Measurements from ENCODE around the gene PGD. TPM values are rescaled to one million over a fixed set of nuclear protein-coding genes. Genes with fewer than 3 reads are reported as not detected.
A peak's percentile ranks its signal among the peaks of the same experiment; 100 is the strongest.

PGD gene
- total RNA-seq, 1 experiment from 2014 or later: 142 TPM

GRCh38 chr1:10399444-10399941 lies 629 bp downstream of the PGD start:
- Mint-ChIP-seq H3K27ac (ENCODE audit: unreplicated experiment) (peak overlapping the region; percentile 63), H3K4me3 (ENCODE audit: low read depth, unreplicated experiment) (peak overlapping the region; percentile 80)
- DNase-seq: no peak

GRCh38 chr1:10400013-10400412 lies 1.1 kb downstream of the PGD start:
- H3K4me1 Mint-ChIP-seq (ENCODE audit: low read depth, unreplicated experiment): no peaks in the 10 kb centered on the region
- CTCF ChIA-PET: interaction anchor here (1.9 kb wide), 1 partner anchor 13 kb away, joined by 6 read pairs; no protein-coding TSS in a partner anchor
- no peak for DNase-seq
- H3K4me3 Mint-ChIP-seq (ENCODE audit: low read depth, unreplicated experiment): peak overlapping the region; percentile 80
- peak overlapping the region; percentile 63 for H3K27ac Mint-ChIP-seq (ENCODE audit: unreplicated experiment)
- no TSS peak for BruUV-seq (replicated peaks)
- intact Hi-C loops (cut with micrococcal nuclease; ENCODE audit: unreplicated experiment): no loop called here
- peaks cover 56% of the 10 kb centered on the region for H3K36me3 Mint-ChIP-seq (ENCODE audit: insufficient read depth, unreplicated experiment)
- no peaks in the 10 kb centered on the region for H3K27me3 Mint-ChIP-seq (ENCODE audit: unreplicated experiment)
- H3K9me3 Mint-ChIP-seq (ENCODE audit: low read depth, unreplicated experiment): no peaks in the 10 kb centered on the region
- no peak for TF ChIP-seq CTCF (IDR thresholded peaks at IDR 0.05; ENCODE audit: unreplicated experiment)

More at GRCh38 chr1:10399444-10399941, 629 bp downstream of the PGD start:
- H3K9me3 Mint-ChIP-seq (ENCODE audit: low read depth, unreplicated experiment): no peaks in the 10 kb centered on the region
- CTCF ChIA-PET: interaction anchor here (1.1 to 1.9 kb wide), 3 partner anchors 8 to 18 kb away, joined by 3 to 6 read pairs (median 3); no protein-coding TSS in a partner anchor
- BruUV-seq (replicated peaks): TSS peak; percentile 72
- peaks cover 56% of the 10 kb centered on the region for H3K36me3 Mint-ChIP-seq (ENCODE audit: insufficient read depth, unreplicated experiment)
- intact Hi-C loops (cut with micrococcal nuclease; ENCODE audit: unreplicated experiment): no loop called here
- no peaks in the 10 kb centered on the region for H3K27me3 Mint-ChIP-seq (ENCODE audit: unreplicated experiment)
- TF ChIP-seq CTCF (IDR thresholded peaks at IDR 0.05; ENCODE audit: unreplicated experiment): no peak
- H3K4me1 Mint-ChIP-seq (ENCODE audit: low read depth, unreplicated experiment): no peaks in the 10 kb centered on the region

GRCh38 chr1:10401281-10401680 lies 2.4 kb downstream of the PGD start:
- no peak for DNase-seq
- intact Hi-C loops (cut with micrococcal nuclease; ENCODE audit: unreplicated experiment): no loop called here
- Mint-ChIP-seq H3K4me1 (ENCODE audit: low read depth, unreplicated experiment) (no peaks in the 10 kb centered on the region), H3K4me3 (ENCODE audit: low read depth, unreplicated experiment) (peak overlapping the region; percentile 26), H3K27me3 (ENCODE audit: unreplicated experiment) (no peaks in the 10 kb centered on the region), H3K27ac (ENCODE audit: unreplicated experiment) (peak overlapping the region; percentile 56), H3K36me3 (ENCODE audit: insufficient read depth, unreplicated experiment) (peaks cover 56% of the 10 kb centered on the region), H3K9me3 (ENCODE audit: low read depth, unreplicated experiment) (no peaks in the 10 kb centered on the region)
- no TSS peak for BruUV-seq (replicated peaks)
- no peak for TF ChIP-seq CTCF (IDR thresholded peaks at IDR 0.05; ENCODE audit: unreplicated experiment)
- CTCF ChIA-PET: no interaction called here

GRCh38 chr1:10402729-10403274 lies 3.9 kb downstream of the PGD start:
- intact Hi-C loops (cut with micrococcal nuclease; ENCODE audit: unreplicated experiment): no loop called here
- H3K4me1 Mint-ChIP-seq (ENCODE audit: low read depth, unreplicated experiment): no peaks in the 10 kb centered on the region
- H3K9me3 Mint-ChIP-seq (ENCODE audit: low read depth, unreplicated experiment): no peaks in the 10 kb centered on the region
- peaks cover 57% of the 10 kb centered on the region for H3K36me3 Mint-ChIP-seq (ENCODE audit: insufficient read depth, unreplicated experiment)
- DNase-seq: no peak
- no peak overlapping the region for H3K27ac Mint-ChIP-seq (ENCODE audit: unreplicated experiment)
- no TSS peak for BruUV-seq (replicated peaks)
- H3K27me3 Mint-ChIP-seq (ENCODE audit: unreplicated experiment): no peaks in the 10 kb centered on the region
- TF ChIP-seq CTCF (IDR thresholded peaks at IDR 0.05; ENCODE audit: unreplicated experiment): no peak
- CTCF ChIA-PET: no interaction called here
- H3K4me3 Mint-ChIP-seq (ENCODE audit: low read depth, unreplicated experiment): no peak overlapping the region
